GM19099 (cell line): Measurements from ENCODE around the gene TMED3.

Experiments used
- POLR2A ChIP-seq: IDR thresholded peaks from 3 replicates; pipeline ENCODE4 v1.6.1; 2011; ENCODE audit warnings: low read depth; ENCODE audit not compliant: insufficient read length; ENCODE audit errors: extremely low read depth

The TMED3 gene

DNA sequence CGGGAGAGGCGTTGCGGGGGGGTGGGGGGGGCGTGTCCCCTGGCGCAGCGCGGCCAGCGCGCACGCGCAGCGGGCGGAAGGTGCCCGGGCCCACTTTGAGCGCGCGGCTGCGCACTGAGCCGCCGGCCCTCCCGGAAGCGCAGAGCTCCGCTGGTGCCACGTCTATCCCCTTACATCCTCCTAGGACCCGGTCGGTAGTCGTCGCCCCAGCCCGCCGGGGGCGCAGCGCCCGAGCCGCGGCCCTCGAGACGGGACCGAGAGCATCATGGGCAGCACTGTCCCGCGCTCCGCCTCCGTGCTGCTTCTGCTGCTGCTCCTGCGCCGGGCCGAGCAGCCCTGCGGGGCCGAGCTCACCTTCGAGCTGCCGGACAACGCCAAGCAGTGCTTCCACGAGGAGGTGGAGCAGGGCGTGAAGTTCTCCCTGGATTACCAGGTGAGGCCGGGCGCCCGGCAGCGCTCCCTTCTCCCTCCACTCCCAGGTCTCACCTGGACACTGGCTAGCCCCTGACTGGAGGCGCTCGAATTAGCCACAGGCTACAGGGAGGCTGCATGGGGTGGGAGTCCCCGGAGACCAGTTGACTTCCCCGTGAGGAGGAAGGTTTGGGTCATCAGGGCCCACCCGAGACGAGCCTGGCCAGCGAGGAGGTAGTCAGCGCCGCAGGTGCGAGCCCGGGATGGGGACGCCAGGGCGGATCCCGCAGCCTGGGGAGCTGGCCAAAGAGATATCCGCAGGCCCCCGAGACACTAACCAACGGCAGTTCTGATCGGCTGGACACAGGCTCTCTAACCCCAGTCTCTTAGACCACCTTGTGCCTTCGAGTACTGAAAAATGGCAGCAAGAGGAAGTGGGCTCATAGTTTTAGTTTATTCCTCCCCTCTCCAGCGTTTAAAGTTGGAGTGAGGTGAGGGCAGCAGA lies at the start of gene TMED3:
Gene TMED3 (plus strand): TSS at position 128 of the 916 bp plus-strand sequence. CDS start 138 bp downstream, at position 266.
- TF ChIP-seq POLR2A: peak; percentile 77

- TF ChIP-seq POLR2A: no peak
Measured at GRCh38 chr15:79261836-79262235, 49.1 kb upstream of the TMED3 start.

DNA sequence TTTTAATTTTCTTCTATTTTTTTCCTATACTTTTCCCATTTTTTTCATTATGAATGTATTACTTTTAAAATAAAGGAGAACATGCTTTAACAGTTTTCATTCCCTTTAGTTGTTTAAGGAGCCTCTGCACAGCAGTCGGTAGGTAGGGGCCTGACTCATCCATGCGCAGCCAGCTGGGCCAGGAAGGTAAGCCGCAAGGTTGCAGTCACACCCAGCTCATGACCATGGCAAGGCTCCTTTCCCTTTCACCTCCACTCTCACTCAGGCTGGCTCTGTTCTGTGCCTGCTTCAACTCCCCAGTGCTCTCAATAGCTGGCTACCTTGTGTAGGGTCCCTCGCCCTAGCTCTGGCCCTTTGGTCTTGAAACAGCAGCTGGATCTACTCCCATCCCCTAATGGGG lies 45.7 kb upstream of the TMED3 start:
- TF ChIP-seq POLR2A: no peak

DNA sequence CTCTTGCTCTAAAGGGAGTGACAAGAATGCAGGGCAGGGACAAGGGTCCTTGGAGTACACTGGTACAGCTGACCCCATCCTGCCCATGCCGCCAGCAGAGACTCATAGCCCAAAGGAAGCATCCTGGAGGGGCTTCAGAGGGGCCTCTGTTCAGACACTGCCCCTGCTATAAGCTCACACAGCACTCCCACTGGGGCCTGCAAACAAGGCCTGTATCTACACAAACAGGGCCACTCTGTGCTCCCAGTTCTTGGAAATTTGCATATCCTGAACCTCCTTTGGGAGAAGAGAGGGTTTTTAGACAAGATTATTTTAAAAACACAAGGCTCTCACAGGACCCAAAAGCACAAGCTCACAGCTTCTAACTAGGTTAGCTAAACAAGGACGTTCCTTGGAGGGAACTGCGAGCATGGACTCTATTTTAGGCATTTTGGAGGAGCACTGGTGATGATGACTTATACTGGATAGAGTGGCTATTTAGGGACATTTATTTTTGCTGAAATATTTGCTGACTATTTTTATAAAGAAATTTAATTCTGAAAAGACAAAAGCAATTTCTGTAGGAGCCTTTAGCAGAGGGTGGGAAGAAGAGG lies 44.8 kb upstream of the TMED3 start:
- TF ChIP-seq POLR2A: no peak

DNA sequence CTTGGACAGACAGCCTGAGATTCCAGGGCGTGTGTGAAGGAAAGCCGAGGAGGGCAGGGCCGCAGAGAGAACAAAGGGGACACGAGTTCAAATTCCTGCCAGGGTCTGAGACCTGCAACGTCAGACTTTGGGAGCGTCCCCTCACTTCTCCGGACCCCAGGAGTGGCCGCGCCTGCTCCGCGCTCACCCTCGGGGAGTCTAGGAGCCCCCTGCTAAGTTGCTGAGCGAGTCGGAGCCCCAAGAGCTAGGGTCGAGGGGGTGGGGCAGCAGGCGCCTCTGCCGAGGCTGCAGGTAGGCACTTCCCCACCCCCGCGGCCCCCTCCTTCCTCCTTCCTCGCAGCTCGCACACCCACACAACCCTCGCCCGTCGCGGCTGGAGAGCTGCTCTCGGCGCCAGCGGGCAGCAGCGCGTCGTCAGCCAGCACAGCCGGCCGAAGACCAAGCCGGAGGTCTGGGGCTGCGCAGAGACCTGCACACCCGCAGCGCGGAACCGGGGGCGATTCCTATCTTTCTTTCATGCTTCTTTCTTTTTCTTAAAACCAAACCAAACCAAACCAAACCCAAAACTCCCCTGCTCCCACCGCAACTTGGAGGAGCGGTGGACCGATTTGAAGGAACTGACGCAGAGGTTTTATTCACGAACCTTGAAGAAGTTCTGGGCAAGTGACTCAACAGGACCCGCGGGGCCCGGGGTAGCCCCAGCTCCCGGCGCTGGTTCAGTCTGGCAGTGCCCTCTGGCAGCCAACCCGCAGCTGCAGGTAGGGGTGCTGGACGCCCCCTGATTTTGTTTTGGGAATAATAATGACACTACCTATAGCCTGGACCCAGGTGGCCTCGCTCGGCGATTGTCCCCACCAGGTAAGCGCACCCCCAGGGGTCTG lies 28.3 kb upstream of the TMED3 start, which contains the start of gene ANKRD34C:
Gene ANKRD34C (plus strand): TSS at position 352 of the 881 bp plus-strand sequence. CDS start 10,563 bp downstream, outside the sequence.
- no peak for TF ChIP-seq POLR2A

GRCh38 chr15:79283252-79284048 lies 27.5 kb upstream of the TMED3 start:
- TF ChIP-seq POLR2A: no peak

DNA sequence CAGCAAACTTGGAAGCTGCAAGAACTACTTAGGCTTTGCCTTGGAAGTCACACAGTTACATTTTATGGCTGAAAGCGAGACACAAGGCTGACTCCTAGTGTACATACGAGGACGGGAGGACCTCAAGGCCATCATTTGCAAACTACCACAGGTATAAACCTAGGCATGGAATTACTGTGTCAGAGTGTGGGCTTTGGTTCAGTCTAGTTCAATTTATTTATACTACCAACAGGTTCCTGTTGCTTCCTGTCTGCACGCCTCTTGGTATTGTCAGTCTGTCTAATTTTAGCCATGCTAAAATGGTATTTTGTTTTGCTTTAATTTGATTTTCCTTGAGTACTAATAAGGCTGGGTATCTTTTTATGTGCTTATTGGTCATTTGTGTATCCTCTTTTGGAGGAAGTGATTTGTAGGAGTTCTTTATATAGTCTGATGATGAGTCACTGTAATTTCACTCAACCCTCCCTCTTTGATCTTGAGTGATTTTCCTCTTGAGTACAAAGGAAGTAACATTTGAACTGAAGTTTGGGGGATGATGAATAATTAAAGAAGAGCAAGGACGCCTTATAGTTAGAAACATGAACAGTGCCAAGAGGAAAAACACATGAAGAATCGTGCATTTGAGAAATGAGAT lies 20.2 kb upstream of the TMED3 start:
- no peak for TF ChIP-seq POLR2A

- no peak for TF ChIP-seq POLR2A
Measured at GRCh38 chr15:79292011-79292410, 18.9 kb upstream of the TMED3 start.

GRCh38 chr15:79294075-79294474 lies 16.8 kb upstream of the TMED3 start:
- no peak for TF ChIP-seq POLR2A

GRCh38 chr15:79296583-79296982 lies 14.3 kb upstream of the TMED3 start:
- TF ChIP-seq POLR2A: no peak

- TF ChIP-seq POLR2A: no peak
Measured at GRCh38 chr15:79299126-79299840, 11.6 kb upstream of the TMED3 start.

DNA sequence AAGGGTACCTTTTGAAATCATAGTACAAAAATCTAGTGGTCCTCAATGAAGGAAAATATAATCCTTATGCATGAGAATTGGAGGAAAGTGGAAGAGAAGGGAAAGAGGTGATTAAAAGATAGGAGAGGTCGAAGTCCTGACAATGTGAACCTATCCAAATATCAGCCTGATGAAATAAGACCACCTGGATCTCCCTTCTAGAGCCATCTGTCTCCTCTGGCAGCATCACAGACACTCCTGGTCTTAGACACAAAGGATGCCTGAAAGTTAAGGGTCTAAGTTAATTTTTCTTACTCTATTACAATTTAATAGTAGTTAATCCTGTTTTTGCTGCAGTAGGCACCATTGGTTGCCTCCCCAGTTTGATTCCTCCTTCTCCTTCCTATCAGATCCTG lies 11.1 kb upstream of the TMED3 start:
- no peak for TF ChIP-seq POLR2A

GRCh38 chr15:79307251-79307650 lies 3.7 kb upstream of the TMED3 start:
- no peak for TF ChIP-seq POLR2A

DNA sequence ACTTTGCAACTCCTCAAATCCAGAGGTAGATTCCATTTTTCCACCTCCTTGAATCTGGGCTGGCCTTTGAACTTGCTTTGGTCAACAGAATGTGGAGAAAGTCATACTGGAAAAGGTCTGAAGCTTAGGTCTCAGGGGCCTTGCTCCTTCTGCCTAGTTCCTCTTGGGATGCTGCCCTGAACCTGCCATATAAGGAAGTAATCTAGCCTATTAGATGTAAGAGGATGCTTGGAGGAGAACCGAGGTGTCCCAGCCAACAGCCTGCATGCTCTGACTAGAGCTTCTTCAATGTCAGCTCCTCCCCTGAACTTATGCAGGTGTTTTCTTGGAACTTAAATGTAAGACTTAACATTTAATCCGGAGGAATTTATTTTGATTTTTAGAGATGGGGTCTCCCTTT lies 2.0 kb upstream of the TMED3 start:
- TF ChIP-seq POLR2A: no peak

- no peak for TF ChIP-seq POLR2A
Measured at GRCh38 chr15:79310612-79310984, 314 bp upstream of the TMED3 start.
